ENCODE measurements around the gene CNNM4.

The CNNM4 gene

GRCh38 chr2:96760036-96760985, at the start of gene CNNM4:
Gene CNNM4 (plus strand): TSS chr2:96760902. CDS start chr2:96761000, 98 bp downstream.
- DNase-seq: peak; percentile 96

- DNase-seq: no peak
Measured at GRCh38 chr2:96710985-96711384, 49.7 kb upstream of the CNNM4 start.

GRCh38 chr2:96715658-96716057, 45.0 kb upstream of the CNNM4 start:
- peak; percentile 18 for DNase-seq

GRCh38 chr2:96716388-96716787, 44.3 kb upstream of the CNNM4 start:
- DNase-seq: no peak

GRCh38 chr2:96726131-96726530, 34.6 kb upstream of the CNNM4 start:
- no peak for DNase-seq

- DNase-seq: no peak
Measured at GRCh38 chr2:96727431-96727830, 33.3 kb upstream of the CNNM4 start.

- DNase-seq: no peak
Measured at GRCh38 chr2:96729748-96730147, 31.0 kb upstream of the CNNM4 start.

- DNase-seq: no peak
Measured at GRCh38 chr2:96730212-96730611, 30.5 kb upstream of the CNNM4 start.

GRCh38 chr2:96733931-96734330, 26.8 kb upstream of the CNNM4 start:
- no peak for DNase-seq

- DNase-seq: no peak
Measured at GRCh38 chr2:96734880-96735583, 25.7 kb upstream of the CNNM4 start.

- no peak for DNase-seq
Measured at GRCh38 chr2:96737251-96737650, 23.5 kb upstream of the CNNM4 start.

GRCh38 chr2:96737831-96738230, 22.9 kb upstream of the CNNM4 start:
- no peak for DNase-seq

- DNase-seq: no peak
Measured at GRCh38 chr2:96739076-96739632, 21.5 kb upstream of the CNNM4 start.

- DNase-seq: peak; percentile 98
Measured at GRCh38 chr2:96739633-96740428, 20.9 kb upstream of the CNNM4 start, which contains the start of gene LMAN2L. Gene LMAN2L (minus strand): TSS chr2:96740064. CDS start chr2:96740040, 24 bp downstream.

- no peak for DNase-seq
Measured at GRCh38 chr2:96747061-96747617, 13.6 kb upstream of the CNNM4 start.

- DNase-seq: no peak
Measured at GRCh38 chr2:96751800-96752199, 8.9 kb upstream of the CNNM4 start.

GRCh38 chr2:96753661-96754282, 6.9 kb upstream of the CNNM4 start:
- no peak for DNase-seq

GRCh38 chr2:96754317-96754716, 6.4 kb upstream of the CNNM4 start:
- no peak for DNase-seq

- DNase-seq: no peak
Measured at GRCh38 chr2:96756788-96757476, 3.8 kb upstream of the CNNM4 start.

GRCh38 chr2:96757477-96757860, 3.2 kb upstream of the CNNM4 start:
- DNase-seq: no peak

GRCh38 chr2:96758987-96759386, 1.7 kb upstream of the CNNM4 start:
- no peak for DNase-seq

All from NCI-H146 (cell line).